Measurements from ENCODE around the gene CELSR1.
A peak's percentile ranks its signal among the peaks of the same experiment; 100 is the strongest.

The CELSR1 gene

GRCh38 chr22:46364341-46365165, 172.9 kb downstream of the CELSR1 start:
- no peaks in the 10 kb centered on the region for H3K9me3 ChIP-seq (ENCODE audit: insufficient read depth, low read depth, low read length)
- no CpG with 5 or more reads among the region's 26 CpGs for WGBS (ENCODE audit: extremely low coverage, insufficient coverage, insufficient read length)

GRCh38 chr22:46363611-46364321, 173.7 kb downstream of the CELSR1 start:
- no peaks in the 10 kb centered on the region for H3K9me3 ChIP-seq (ENCODE audit: insufficient read depth, low read depth, low read length)
- no peak overlapping the region for H4K8ac ChIP-seq (ENCODE audit: low read depth, low read length)
- H2BK5ac ChIP-seq (ENCODE audit: low read depth, low read length, poor library complexity): no peak overlapping the region
- no peak overlapping the region for H4K91ac ChIP-seq (ENCODE audit: low read depth, low read length)
- H3K9ac ChIP-seq (ENCODE audit: low read length): no peak overlapping the region
- no peaks in the 10 kb centered on the region for H3K79me2 ChIP-seq (ENCODE audit: control insufficient read depth, insufficient read depth, low read length, poor library complexity)
- no peak overlapping the region for H2AFZ ChIP-seq (ENCODE audit: insufficient read depth, low read length, poor library complexity)
- H3K4ac ChIP-seq (ENCODE audit: low read depth, low read length): no peak overlapping the region
- H3K27ac ChIP-seq (ENCODE audit: low read depth, low read length): no peak overlapping the region
- H3K4me3 ChIP-seq (ENCODE audit: low read depth, low read length): no peak overlapping the region
- H3K4me1 ChIP-seq (ENCODE audit: control insufficient read depth in 1 of 2, insufficient read depth in 2 of 2, low read length in 2 of 2): peaks cover 0 to 1% of the 10 kb centered on the region in 2 experiments
- no peak for DNase-seq
- H4K12ac ChIP-seq (ENCODE audit: low read depth, low read length): no peak overlapping the region
- H2AK5ac ChIP-seq (ENCODE audit: low read length): no peak overlapping the region
- H3K18ac ChIP-seq (ENCODE audit: low read length): no peak overlapping the region
- WGBS (ENCODE audit: extremely low coverage, insufficient coverage, insufficient read length): no CpG with 5 or more reads among the region's 35 CpGs
- no peak overlapping the region for H3K14ac ChIP-seq (ENCODE audit: low read length)
- H2BK12ac ChIP-seq (ENCODE audit: low read length): no peak overlapping the region
- H2BK120ac ChIP-seq (ENCODE audit: insufficient read depth, low read length, poor library complexity): no peak overlapping the region
- peaks cover 30 to 46% of the 10 kb centered on the region in 2 experiments for H3K36me3 ChIP-seq (ENCODE audit: control insufficient read depth in 1 of 2, insufficient read depth in 2 of 2, low read length in 2 of 2)
- no peak overlapping the region for H3K23ac ChIP-seq (ENCODE audit: low read length)
- no peak overlapping the region for H3K4me2 ChIP-seq (ENCODE audit: low read length)
- H3K79me1 ChIP-seq (ENCODE audit: low read length): no peaks in the 10 kb centered on the region
- H3K27me3 ChIP-seq (ENCODE audit: insufficient read depth, low read length): no peaks in the 10 kb centered on the region

More at GRCh38 chr22:46364341-46365165, 172.9 kb downstream of the CELSR1 start:
- no peaks in the 10 kb centered on the region for H3K79me2 ChIP-seq (ENCODE audit: control insufficient read depth, insufficient read depth, low read length, poor library complexity)
- no peak overlapping the region for H2BK12ac ChIP-seq (ENCODE audit: low read length)
- H2AK5ac ChIP-seq (ENCODE audit: low read length): no peak overlapping the region
- no peak overlapping the region for H4K91ac ChIP-seq (ENCODE audit: low read depth, low read length)
- no peak overlapping the region for H3K27ac ChIP-seq (ENCODE audit: low read depth, low read length)
- no peak overlapping the region for H3K14ac ChIP-seq (ENCODE audit: low read length)
- H4K12ac ChIP-seq (ENCODE audit: low read depth, low read length): no peak overlapping the region
- H3K4me3 ChIP-seq (ENCODE audit: low read depth, low read length): no peak overlapping the region
- no peak overlapping the region for H4K8ac ChIP-seq (ENCODE audit: low read depth, low read length)
- no peak overlapping the region for H2AFZ ChIP-seq (ENCODE audit: insufficient read depth, low read length, poor library complexity)
- H3K23ac ChIP-seq (ENCODE audit: low read length): no peak overlapping the region
- no peak overlapping the region for H2BK5ac ChIP-seq (ENCODE audit: low read depth, low read length, poor library complexity)
- H3K27me3 ChIP-seq (ENCODE audit: insufficient read depth, low read length): no peaks in the 10 kb centered on the region
- H2BK120ac ChIP-seq (ENCODE audit: insufficient read depth, low read length, poor library complexity): no peak overlapping the region
- DNase-seq: no peak
- H3K79me1 ChIP-seq (ENCODE audit: low read length): no peaks in the 10 kb centered on the region
- H3K18ac ChIP-seq (ENCODE audit: low read length): no peak overlapping the region
- H3K4me1 ChIP-seq (ENCODE audit: control insufficient read depth in 1 of 2, insufficient read depth in 2 of 2, low read length in 2 of 2): peaks cover 0 to 1% of the 10 kb centered on the region in 2 experiments
- no peak overlapping the region for H3K9ac ChIP-seq (ENCODE audit: low read length)
- no peak overlapping the region for H3K4ac ChIP-seq (ENCODE audit: low read depth, low read length)
- H3K4me2 ChIP-seq (ENCODE audit: low read length): no peak overlapping the region
- peaks cover 24 to 42% of the 10 kb centered on the region in 2 experiments for H3K36me3 ChIP-seq (ENCODE audit: control insufficient read depth in 1 of 2, insufficient read depth in 2 of 2, low read length in 2 of 2)

- H3K9me3 ChIP-seq (ENCODE audit: insufficient read depth, low read depth, low read length): no peaks in the 10 kb centered on the region
- H2BK12ac ChIP-seq (ENCODE audit: low read length): no peak overlapping the region
- no peak overlapping the region for H2AK5ac ChIP-seq (ENCODE audit: low read length)
- WGBS (ENCODE audit: extremely low coverage, insufficient coverage, insufficient read length): no CpG with 5 or more reads among the region's 15 CpGs
- H3K9ac ChIP-seq (ENCODE audit: low read length): no peak overlapping the region
- H2BK5ac ChIP-seq (ENCODE audit: low read depth, low read length, poor library complexity): no peak overlapping the region
- no peak overlapping the region for H3K18ac ChIP-seq (ENCODE audit: low read length)
- H2AFZ ChIP-seq (ENCODE audit: insufficient read depth, low read length, poor library complexity): no peak overlapping the region
- H2BK120ac ChIP-seq (ENCODE audit: insufficient read depth, low read length, poor library complexity): no peak overlapping the region
- H3K27me3 ChIP-seq (ENCODE audit: insufficient read depth, low read length): no peaks in the 10 kb centered on the region
- H3K4ac ChIP-seq (ENCODE audit: low read depth, low read length): no peak overlapping the region
- DNase-seq: no peak
- H3K23ac ChIP-seq (ENCODE audit: low read length): no peak overlapping the region
- H3K36me3 ChIP-seq (ENCODE audit: control insufficient read depth in 1 of 2, insufficient read depth in 2 of 2, low read length in 2 of 2): peaks cover 37 to 50% of the 10 kb centered on the region in 2 experiments
- H3K4me1 ChIP-seq (ENCODE audit: control insufficient read depth in 1 of 2, insufficient read depth in 2 of 2, low read length in 2 of 2): peaks cover 0 to 1% of the 10 kb centered on the region in 2 experiments
- no peaks in the 10 kb centered on the region for H3K79me1 ChIP-seq (ENCODE audit: low read length)
- no peaks in the 10 kb centered on the region for H3K79me2 ChIP-seq (ENCODE audit: control insufficient read depth, insufficient read depth, low read length, poor library complexity)
- H3K27ac ChIP-seq (ENCODE audit: low read depth, low read length): no peak overlapping the region
- no peak overlapping the region for H3K4me2 ChIP-seq (ENCODE audit: low read length)
- no peak overlapping the region for H3K14ac ChIP-seq (ENCODE audit: low read length)
- no peak overlapping the region for H4K12ac ChIP-seq (ENCODE audit: low read depth, low read length)
- no peak overlapping the region for H3K4me3 ChIP-seq (ENCODE audit: low read depth, low read length)
- no peak overlapping the region for H4K8ac ChIP-seq (ENCODE audit: low read depth, low read length)
- no peak overlapping the region for H4K91ac ChIP-seq (ENCODE audit: low read depth, low read length)
These were observed 174.4 kb downstream of the CELSR1 start for GRCh38 chr22:46362934-46363515.

GRCh38 chr22:46362203-46362933, 175.1 kb downstream of the CELSR1 start:
- H3K27ac ChIP-seq (ENCODE audit: low read depth, low read length): no peak overlapping the region
- H2BK120ac ChIP-seq (ENCODE audit: insufficient read depth, low read length, poor library complexity): no peak overlapping the region
- no peak overlapping the region for H4K91ac ChIP-seq (ENCODE audit: low read depth, low read length)
- H3K79me2 ChIP-seq (ENCODE audit: control insufficient read depth, insufficient read depth, low read length, poor library complexity): no peaks in the 10 kb centered on the region
- H4K8ac ChIP-seq (ENCODE audit: low read depth, low read length): no peak overlapping the region
- H2BK5ac ChIP-seq (ENCODE audit: low read depth, low read length, poor library complexity): no peak overlapping the region
- peak overlapping the region; percentile 25 for H3K9ac ChIP-seq (ENCODE audit: low read length)
- H3K9me3 ChIP-seq (ENCODE audit: insufficient read depth, low read depth, low read length): no peaks in the 10 kb centered on the region
- H3K14ac ChIP-seq (ENCODE audit: low read length): no peak overlapping the region
- H3K79me1 ChIP-seq (ENCODE audit: low read length): no peaks in the 10 kb centered on the region
- no peak overlapping the region for H3K4me2 ChIP-seq (ENCODE audit: low read length)
- H2BK12ac ChIP-seq (ENCODE audit: low read length): no peak overlapping the region
- peaks cover 0 to 1% of the 10 kb centered on the region in 2 experiments for H3K4me1 ChIP-seq (ENCODE audit: control insufficient read depth in 1 of 2, insufficient read depth in 2 of 2, low read length in 2 of 2)
- H3K23ac ChIP-seq (ENCODE audit: low read length): no peak overlapping the region
- no peak overlapping the region for H2AFZ ChIP-seq (ENCODE audit: insufficient read depth, low read length, poor library complexity)
- H3K4me3 ChIP-seq (ENCODE audit: low read depth, low read length): no peak overlapping the region
- H3K36me3 ChIP-seq (ENCODE audit: control insufficient read depth in 1 of 2, insufficient read depth in 2 of 2, low read length in 2 of 2): peaks cover 39 to 56% of the 10 kb centered on the region in 2 experiments
- no peak for DNase-seq
- no peak overlapping the region for H3K4ac ChIP-seq (ENCODE audit: low read depth, low read length)
- no peak overlapping the region for H4K12ac ChIP-seq (ENCODE audit: low read depth, low read length)
- no peaks in the 10 kb centered on the region for H3K27me3 ChIP-seq (ENCODE audit: insufficient read depth, low read length)
- whole genome bisulfite sequencing (ENCODE audit: extremely low coverage, insufficient coverage, insufficient read length): no CpG with 5 or more reads among the region's 25 CpGs
- H2AK5ac ChIP-seq (ENCODE audit: low read length): no peak overlapping the region
- H3K18ac ChIP-seq (ENCODE audit: low read length): no peak overlapping the region

Measured in trophoblast cell (in vitro differentiated cells and primary cell).